Kidney (tissue), 14 donors: ENCODE data around the gene SPEF1. TPM values are rescaled to one million over a fixed set of nuclear protein-coding genes. Genes with fewer than 3 reads are reported as not detected.

ENCODE experiments used
- DNase-seq, 5 donors: peaks; one replicate each; pipeline ENCODE4 v3.0.0-alpha.2; 2013 to 2020
- FAIRE-seq: peaks from 2 replicates; lab custom pipeline; 2012; peaks lifted over from hg19 to GRCh38; lab: Jason Lieb, UNC
- H3K27ac ChIP-seq, 2 donors: one replicate each; pipeline ENCODE4 v1.7.0; 2013; ENCODE audit warnings: low read depth in 2 of 2, low read length in 2 of 2, inconsistent platforms in 1 of 2
- H3K27me3 ChIP-seq: one replicate; pipeline ENCODE4 v1.7.1; 2013; ENCODE audit warnings: low read length, inconsistent platforms; ENCODE audit not compliant: control insufficient read depth, insufficient read depth
- H3K36me3 ChIP-seq, 3 donors: one replicate each; pipeline versions ENCODE4 v1.7.0 to v1.7.1; 2013; ENCODE audit warnings: low read length in 3 of 3, control low read depth in 1 of 3, inconsistent platforms in 1 of 3; ENCODE audit not compliant: insufficient read depth in 3 of 3, control insufficient read depth in 2 of 3
- H3K4me1 ChIP-seq, 3 donors: one replicate each; pipeline versions ENCODE4 v1.7.0 to v1.7.1; 2013; ENCODE audit warnings: low read length in 3 of 3, inconsistent platforms in 1 of 3, low read depth in 1 of 3; ENCODE audit not compliant: control insufficient read depth in 2 of 3, insufficient read depth in 2 of 3
- H3K4me3 ChIP-seq, 3 donors: one replicate each; pipeline versions ENCODE4 v1.7.0 to v1.8.1; 2013; ENCODE audit warnings: low read length in 3 of 3, control low read depth in 1 of 3, inconsistent platforms in 1 of 3
- H3K9ac ChIP-seq, 3 donors: one replicate each; pipeline versions ENCODE4 v1.7.0 to v1.7.1; 2013; ENCODE audit warnings: low read length in 3 of 3, control low read depth in 1 of 3, inconsistent platforms in 1 of 3
- H3K9me3 ChIP-seq, 3 donors: one replicate each; pipeline versions ENCODE4 v1.7.0 to v1.7.1; 2013; ENCODE audit warnings: low read length in 3 of 3, control low read depth in 1 of 3, inconsistent platforms in 1 of 3; ENCODE audit not compliant: control insufficient read depth in 2 of 3, insufficient read depth in 1 of 3
- intact Hi-C: fragments of 100-400 bp; cut with DNase I; formaldehyde crosslinking; loops from one replicate; pipeline ENCODE4 v1.11.1; 2022
- polyA plus RNA-seq: library from polyadenylated mRNA; stranded (reverse); fragments of 350-450 nt; fragmentation: Illumina TruSeq; extraction: RNeasy Lipid Tissue Mini Kit (QIAGEN cat#74804); gene quantifications from one replicate; pipeline ENCODE4 v1.2.3, GENCODE V29; 2014; ENCODE audit warnings: low read depth, low replicate concordance; ENCODE audit not compliant: insufficient read depth
- total RNA-seq: library from RNA; stranded (reverse); fragmentation: NEBNext Ultra II Directional; extraction: Animal tissue kit (Norgen Biotek cat#: 25700); gene quantifications from one replicate; pipeline ENCODE4 v1.2.1, GENCODE V29; 2021
- TF ChIP-seq, protein P1 (sequence below): IDR thresholded peaks from 3 replicates; pipeline ENCODE4 v1.5.1; 2012; ENCODE audit warnings: mild to moderate bottlenecking, moderate library complexity, borderline replicate concordance; ENCODE audit not compliant: insufficient read depth; ENCODE audit errors: extremely low read depth
- donor health status: control.
- donor health status: control.
- donor health status: control.
- donor health status: control.
- donor health status: control.
- donor health status: DM: yes; HTN: yes; CAD: no.
- donor health status: Normal renal cell carcinoma (clear cell type).

Gene SPEF1
- total and polyA plus RNA-seq, 2 donors from 2014 or later = 3.4 to 3.8 TPM

GRCh38 chr20:3759316-3759823 is 21.9 kb downstream of the SPEF1 start:
- Histone ChIP-seq H3K27me3 (no peaks in the 10 kb centered on the region), H3K36me3 (peaks cover 0 to 4% (median 0%) of the 10 kb centered on the region in 3 donors), H3K27ac (no peak overlapping the region), H3K4me3 (no peak overlapping the region), H3K9me3 (no peaks in the 10 kb centered on the region), H3K4me1 (peaks cover 0 to 4% (median 0%) of the 10 kb centered on the region in 3 donors), H3K9ac (no peak overlapping the region)
- DNase-seq (no peak), FAIRE-seq (no peak)
- TF ChIP-seq, protein P1, sequence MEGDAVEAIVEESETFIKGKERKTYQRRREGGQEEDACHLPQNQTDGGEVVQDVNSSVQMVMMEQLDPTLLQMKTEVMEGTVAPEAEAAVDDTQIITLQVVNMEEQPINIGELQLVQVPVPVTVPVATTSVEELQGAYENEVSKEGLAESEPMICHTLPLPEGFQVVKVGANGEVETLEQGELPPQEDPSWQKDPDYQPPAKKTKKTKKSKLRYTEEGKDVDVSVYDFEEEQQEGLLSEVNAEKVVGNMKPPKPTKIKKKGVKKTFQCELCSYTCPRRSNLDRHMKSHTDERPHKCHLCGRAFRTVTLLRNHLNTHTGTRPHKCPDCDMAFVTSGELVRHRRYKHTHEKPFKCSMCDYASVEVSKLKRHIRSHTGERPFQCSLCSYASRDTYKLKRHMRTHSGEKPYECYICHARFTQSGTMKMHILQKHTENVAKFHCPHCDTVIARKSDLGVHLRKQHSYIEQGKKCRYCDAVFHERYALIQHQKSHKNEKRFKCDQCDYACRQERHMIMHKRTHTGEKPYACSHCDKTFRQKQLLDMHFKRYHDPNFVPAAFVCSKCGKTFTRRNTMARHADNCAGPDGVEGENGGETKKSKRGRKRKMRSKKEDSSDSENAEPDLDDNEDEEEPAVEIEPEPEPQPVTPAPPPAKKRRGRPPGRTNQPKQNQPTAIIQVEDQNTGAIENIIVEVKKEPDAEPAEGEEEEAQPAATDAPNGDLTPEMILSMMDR = no peak
- intact Hi-C loops = no loop called here

DNA sequence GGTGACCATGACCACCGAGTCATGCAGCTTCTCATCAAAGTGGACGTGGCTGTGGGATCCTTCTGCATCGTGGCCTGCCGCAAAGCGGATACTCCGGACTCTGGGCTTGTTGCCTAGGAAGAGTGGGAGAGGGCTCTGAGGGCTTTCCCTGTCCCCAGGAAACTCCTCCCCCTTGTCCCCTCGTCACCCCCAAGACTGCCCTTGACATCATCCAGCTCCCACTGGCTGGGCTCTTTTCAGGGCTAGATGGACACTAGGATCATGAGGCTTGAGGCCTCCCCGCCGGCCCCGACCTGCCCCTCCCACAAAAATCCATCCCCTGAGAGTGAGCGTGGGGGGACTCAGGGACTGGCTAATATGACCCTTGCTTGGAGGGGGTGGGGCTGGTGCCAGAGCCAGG is 22.7 kb downstream of the SPEF1 start:
- no peak overlapping the region for H3K4me3 ChIP-seq
- H3K4me1 ChIP-seq = no peaks in the 10 kb centered on the region
- no peaks in the 10 kb centered on the region for H3K9me3 ChIP-seq
- TF ChIP-seq, protein P1 = no peak
- H3K9ac ChIP-seq = no peak overlapping the region
- FAIRE-seq (no peak), DNase-seq (peak in 1 of 5 donors; percentile 87)
- H3K36me3 ChIP-seq = peaks cover 0 to 4% (median 0%) of the 10 kb centered on the region in 3 donors
- intact Hi-C loops = no loop called here
- H3K27ac ChIP-seq = no peak overlapping the region
- H3K27me3 ChIP-seq = no peaks in the 10 kb centered on the region

GRCh38 chr20:3757268-3757667 is 24.0 kb downstream of the SPEF1 start:
- TF ChIP-seq, protein P1 = no peak
- DNase-seq (no peak), FAIRE-seq (no peak)
- Histone ChIP-seq H3K4me1 (peaks cover 0 to 4% (median 0%) of the 10 kb centered on the region in 3 donors), H3K4me3 (no peak overlapping the region), H3K9ac (no peak overlapping the region), H3K27me3 (no peaks in the 10 kb centered on the region), H3K27ac (no peak overlapping the region), H3K9me3 (no peaks in the 10 kb centered on the region), H3K36me3 (peaks cover 0 to 4% (median 0%) of the 10 kb centered on the region in 3 donors)
- intact Hi-C loops = no loop called here
